Measurements from ENCODE around the gene SMIM13. TPM values are rescaled to one million over a fixed set of nuclear protein-coding genes. Genes with fewer than 3 reads are reported as not detected.
"Not testable (repeated sequence)": the region's sequence is repeated elsewhere in the genome, so short reads cannot be mapped to it uniquely, and the experiment has no call there.

The SMIM13 gene
- total and polyA plus RNA-seq, 2 donors (not counting 3 experiments of a cell fraction or from before 2014, with no cell fraction given) = 3.2 to 14.7 TPM

GRCh38 chr6:11085758-11086435, 7.7 kb upstream of the SMIM13 start:
- Histone ChIP-seq H4K20me1 (replicated peaks; ENCODE audit: control insufficient read depth, extremely low read depth, insufficient read depth, low read length) (no peaks in the 10 kb centered on the region), H3K27me3 (ENCODE audit: control insufficient read depth in 2 of 2, insufficient read depth in 2 of 2, low read length in 2 of 2) (no peaks in the 10 kb centered on the region), H3K79me2 (ENCODE audit: control insufficient read depth, insufficient read depth, low read length) (no peaks in the 10 kb centered on the region), H3K4me3 (replicated peaks in 1 of 3; ENCODE audit: insufficient read depth in 1 of 3, low read depth in 1 of 3, low read length in 3 of 3) (no peak overlapping the region), H3K4me1 (ENCODE audit: control insufficient read depth, extremely low read depth, insufficient read depth, low read length) (no peaks in the 10 kb centered on the region), H3K9me1 (replicated peaks; ENCODE audit: control insufficient read depth, extremely low read depth, insufficient read depth, low read length) (no peaks in the 10 kb centered on the region), H3K27ac (ENCODE audit: insufficient read depth, low read depth, low read length) (no peak overlapping the region), H3K9ac (replicated peaks; ENCODE audit: extremely low read depth, insufficient read depth, low read length) (no peak overlapping the region), H3K9me3 (replicated peaks; ENCODE audit: control insufficient read depth, insufficient read depth, low read length) (no peaks in the 10 kb centered on the region), H3K36me3 (ENCODE audit: control insufficient read depth in 2 of 2, extremely low read depth in 1 of 2, insufficient read depth in 2 of 2, low read length in 2 of 2) (no peaks in the 10 kb centered on the region), H3K4me2 (ENCODE audit: insufficient read depth, low read length) (no peak overlapping the region), H2AFZ (ENCODE audit: low read depth, low read length) (no peak overlapping the region)
- TF ChIP-seq POLR2A (IDR thresholded peaks at IDR 0.05; ENCODE audit: low read depth, low read length) (no peak), JUN (IDR thresholded peaks at IDR 0.05; ENCODE audit: borderline replicate concordance, insufficient read depth, insufficient read length, low read depth) (no peak), GATA2 (IDR thresholded peaks at IDR 0.05; ENCODE audit: insufficient read depth, insufficient read length, low read depth, low read length) (no peak), POLR2AphosphoS5 (IDR thresholded peaks at IDR 0.05; ENCODE audit: insufficient read depth, low read depth, low read length) (no peak), CTCF (IDR thresholded peaks at IDR 0.05; ENCODE audit: extremely low read depth in 1 of 2, insufficient read depth in 1 of 2, low read depth in 1 of 2, low read length in 2 of 2) (no peak), MYC (IDR thresholded peaks at IDR 0.05; ENCODE audit: low read depth, low read length) (no peak), EZH2 (IDR thresholded peaks at IDR 0.05; ENCODE audit: borderline replicate concordance, low read depth, low read length, severe bottlenecking) (no peak)
- TF ChIP-seq, protein P1, sequence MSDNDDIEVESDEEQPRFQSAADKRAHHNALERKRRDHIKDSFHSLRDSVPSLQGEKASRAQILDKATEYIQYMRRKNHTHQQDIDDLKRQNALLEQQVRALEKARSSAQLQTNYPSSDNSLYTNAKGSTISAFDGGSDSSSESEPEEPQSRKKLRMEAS (IDR thresholded peaks at IDR 0.05; ENCODE audit: insufficient read depth, insufficient read length) = no peak
- dilution Hi-C loops (cut with MboI; ENCODE audit: extremely low pct_ligation_motif_present, low sequenced_read_pairs) (no loop called here), intact Hi-C loops (cut with micrococcal nuclease) (no loop called here)
- POLR2A ChIA-PET = no interaction called here
- DNase-seq (ENCODE audit: low read depth, low spot score) (no peak), FAIRE-seq (no peak)
- CTCF ChIA-PET = no interaction called here
- no TSS peak for BruUV-seq (replicated peaks)

DNA sequence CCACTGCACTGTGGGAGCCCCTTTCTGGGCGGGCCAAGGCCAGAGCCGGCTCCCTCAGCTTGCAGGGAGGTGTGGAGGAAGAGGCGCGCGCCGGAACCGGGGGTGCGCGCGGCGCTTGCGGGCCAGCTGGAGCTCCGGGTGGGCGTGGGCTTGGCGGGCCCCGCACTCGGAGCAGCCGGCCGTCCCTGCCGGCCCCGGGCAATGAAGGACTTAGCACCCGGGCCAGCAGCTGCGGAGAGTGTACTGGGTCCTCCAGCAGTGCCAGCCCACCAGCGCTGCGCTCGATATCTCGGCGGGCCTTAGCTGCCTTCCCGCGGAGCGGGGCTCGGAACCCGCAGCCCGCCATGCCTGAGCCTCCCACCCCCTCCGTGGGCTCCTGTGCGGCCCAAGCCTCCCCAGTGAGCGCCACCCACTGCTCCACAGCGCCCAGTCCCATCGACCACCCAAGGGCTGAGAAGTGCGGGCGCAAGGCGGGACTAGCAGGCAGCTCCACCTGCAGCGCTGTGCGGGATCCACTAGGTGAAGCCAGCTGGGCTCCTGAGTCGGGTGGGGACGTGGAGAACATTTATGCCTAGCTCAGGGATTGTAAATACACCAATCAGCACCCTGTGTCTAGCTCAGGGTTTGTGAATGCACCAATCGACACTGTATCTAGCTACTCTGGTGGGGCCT, 6.4 kb upstream of the SMIM13 start:
- H3K9me1 ChIP-seq (replicated peaks; ENCODE audit: control insufficient read depth, extremely low read depth, insufficient read depth, low read length); DNase-seq (ENCODE audit: low read depth, low spot score); H3K36me3 ChIP-seq (ENCODE audit: control insufficient read depth in 2 of 2, extremely low read depth in 1 of 2, insufficient read depth in 2 of 2, low read length in 2 of 2); H3K9me3 ChIP-seq (replicated peaks; ENCODE audit: control insufficient read depth, insufficient read depth, low read length); dilution Hi-C loops (cut with MboI; ENCODE audit: extremely low pct_ligation_motif_present, low sequenced_read_pairs); H3K4me2 ChIP-seq (ENCODE audit: insufficient read depth, low read length); H3K9ac ChIP-seq (replicated peaks; ENCODE audit: extremely low read depth, insufficient read depth, low read length); H3K4me3 ChIP-seq (replicated peaks in 1 of 3; ENCODE audit: insufficient read depth in 1 of 3, low read depth in 1 of 3, low read length in 3 of 3); H3K79me2 ChIP-seq (ENCODE audit: control insufficient read depth, insufficient read depth, low read length); H3K27ac ChIP-seq (ENCODE audit: insufficient read depth, low read depth, low read length); FAIRE-seq; H3K4me1 ChIP-seq (ENCODE audit: control insufficient read depth, extremely low read depth, insufficient read depth, low read length); BruUV-seq (replicated peaks); H3K27me3 ChIP-seq (ENCODE audit: control insufficient read depth in 2 of 2, insufficient read depth in 2 of 2, low read length in 2 of 2); POLR2A ChIA-PET; intact Hi-C loops (cut with micrococcal nuclease); H4K20me1 ChIP-seq (replicated peaks; ENCODE audit: control insufficient read depth, extremely low read depth, insufficient read depth, low read length); H2AFZ ChIP-seq (ENCODE audit: low read depth, low read length): not testable (repeated sequence)
- CTCF ChIA-PET = interaction anchor here (1.1 to 2.2 kb wide), 2 partner anchors 18 to 609 kb away, joined by 3 to 12 read pairs; no protein-coding TSS in a partner anchor
